NCI-H1048 (cell line): ENCODE data around the gene ORC4.

Source experiments
- DNase-seq: peaks from one replicate; lab custom pipeline; 2025; lab: John Stamatoyannopoulos, UW

The ORC4 gene

DNA sequence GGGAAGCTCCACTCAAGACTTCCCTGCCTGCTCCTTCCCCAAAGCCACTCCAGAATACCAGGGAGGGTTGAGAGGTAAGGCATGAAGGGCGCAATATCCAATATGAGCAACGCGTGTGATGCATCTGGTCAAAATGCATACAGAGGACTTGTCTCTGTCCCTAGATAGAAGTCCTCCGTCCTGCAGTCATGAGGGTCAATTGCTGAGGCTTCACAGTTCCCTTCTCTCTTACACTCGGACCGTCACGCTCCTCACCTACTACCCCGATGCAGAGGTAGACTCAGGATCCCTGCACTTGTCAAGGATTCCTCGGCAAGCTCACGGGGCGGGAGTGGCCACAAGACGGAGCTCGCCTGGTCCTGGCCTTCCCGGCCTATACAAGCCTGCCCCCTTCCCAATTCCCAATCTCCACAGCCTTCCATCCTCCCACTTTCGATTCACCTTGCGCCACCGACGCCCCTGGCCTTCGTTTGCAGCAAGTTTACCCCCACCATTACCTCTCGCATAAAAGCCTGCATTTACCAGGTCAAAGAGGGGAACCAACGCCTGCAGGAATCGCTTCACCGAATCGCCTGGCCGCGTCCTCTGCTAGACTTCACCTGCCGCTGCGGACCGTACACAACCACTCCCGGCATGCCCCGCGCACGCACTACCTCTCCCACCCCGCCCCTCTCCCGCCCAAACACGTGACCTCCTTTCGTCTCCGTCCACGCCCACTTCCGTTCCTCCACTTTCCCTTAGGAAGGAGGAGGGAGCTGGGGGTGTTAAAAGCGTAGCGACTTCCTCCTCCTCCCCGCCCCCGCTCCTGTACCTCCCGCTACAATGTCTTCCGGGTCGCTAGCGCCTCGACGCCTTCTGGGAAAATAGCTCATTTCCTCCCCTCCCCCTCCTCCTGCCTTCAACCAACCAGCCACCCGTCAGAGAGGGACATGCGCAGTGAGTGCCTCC is at the start of gene ORC4:
Gene ORC4 (minus strand): TSS at position 627 of the 948 bp plus-strand sequence. CDS start 44,779 bp downstream, outside the sequence.
- DNase-seq = peak; percentile 99

DNA sequence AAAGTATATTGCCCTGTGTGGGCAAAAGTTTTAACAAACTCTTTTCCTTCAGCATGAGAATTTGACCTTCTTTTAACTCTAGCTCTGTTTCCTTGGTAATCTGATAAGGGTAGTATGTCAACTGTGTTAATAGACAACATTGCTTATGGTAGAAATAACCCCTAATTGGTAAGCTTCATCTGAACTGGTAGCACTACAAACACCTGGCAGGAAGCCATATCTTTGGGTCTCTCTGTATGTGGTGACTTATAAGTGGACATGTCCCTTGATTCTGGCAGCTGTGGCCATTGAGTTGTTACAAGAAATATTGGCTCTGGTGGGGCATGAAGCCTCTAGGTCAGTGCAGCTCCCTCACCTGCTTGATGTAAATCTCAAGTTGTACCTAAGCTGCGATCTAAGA is 47.3 kb upstream of the ORC4 start:
- no peak for DNase-seq

- no peak for DNase-seq
Observed at GRCh38 chr2:148065936-148066335, 45.4 kb upstream of the ORC4 start.

- DNase-seq = no peak
Observed at GRCh38 chr2:148063633-148064032, 43.1 kb upstream of the ORC4 start.

- no peak for DNase-seq
Observed at GRCh38 chr2:148058641-148059040, 38.1 kb upstream of the ORC4 start.

- DNase-seq = no peak
Observed at GRCh38 chr2:148052687-148053086, 32.1 kb upstream of the ORC4 start.

DNA sequence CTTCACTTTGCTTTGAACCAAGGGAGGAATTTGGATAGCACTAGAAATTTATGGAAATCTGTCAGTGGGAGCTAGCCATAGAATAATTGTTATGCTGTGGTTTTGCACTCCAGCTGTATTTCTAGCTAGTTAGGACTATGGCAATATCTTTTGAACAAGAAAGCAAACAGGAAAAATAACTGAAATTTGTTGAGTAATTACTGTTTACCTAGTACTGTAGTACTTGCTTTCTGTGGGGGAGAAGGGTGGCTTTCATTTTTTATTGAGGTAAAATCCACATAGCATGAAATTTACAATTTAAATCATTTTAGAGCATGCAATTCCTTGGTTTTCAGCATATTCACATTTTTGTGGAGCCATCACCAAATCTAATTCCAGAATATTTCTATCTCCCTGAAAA is 28.7 kb upstream of the ORC4 start:
- no peak for DNase-seq

GRCh38 chr2:148048475-148049221 is 28.1 kb upstream of the ORC4 start:
- no peak for DNase-seq

- DNase-seq = no peak
Observed at GRCh38 chr2:148046802-148047201, 26.3 kb upstream of the ORC4 start.

- DNase-seq = no peak
Observed at GRCh38 chr2:148044322-148044721, 23.8 kb upstream of the ORC4 start.

DNA sequence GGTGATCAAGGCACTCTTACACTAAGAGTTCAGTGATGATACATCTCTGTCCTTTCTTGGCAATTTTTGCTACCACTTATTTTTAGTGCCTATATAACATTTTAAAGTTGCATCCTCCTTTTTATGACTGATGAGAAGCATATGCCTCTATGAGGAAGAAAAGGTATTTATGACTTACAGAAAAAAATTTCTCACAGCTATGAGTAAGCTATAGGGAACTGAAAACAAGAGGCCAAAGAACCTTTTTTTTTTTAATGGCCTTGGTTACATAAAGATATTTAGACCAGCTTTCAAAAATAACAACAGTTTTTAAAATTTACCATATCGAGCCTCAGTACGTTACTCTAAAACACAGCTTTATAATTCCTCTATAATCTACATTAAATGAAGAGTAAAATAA is 21.7 kb upstream of the ORC4 start:
- no peak for DNase-seq

- no peak for DNase-seq
Observed at GRCh38 chr2:148039783-148040182, 19.2 kb upstream of the ORC4 start.

DNA sequence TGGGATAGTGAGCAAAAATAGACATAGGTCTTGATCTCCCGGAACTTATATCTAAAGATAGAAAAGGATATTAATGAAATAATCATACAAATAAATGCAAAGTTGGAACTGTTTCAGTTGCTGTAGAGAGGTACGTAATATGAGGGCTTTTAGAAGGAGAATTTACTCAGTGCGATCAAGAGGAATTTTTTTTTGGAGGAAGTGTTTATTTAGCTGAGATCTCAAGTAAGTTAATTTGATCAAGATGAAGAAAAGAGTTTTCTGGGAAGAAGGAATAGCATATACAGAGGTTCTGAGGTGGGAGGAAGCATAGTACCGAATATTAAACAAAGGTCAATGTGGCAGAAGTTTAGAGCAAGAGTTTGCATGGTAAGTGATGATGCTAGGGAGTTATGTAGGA is 11.7 kb upstream of the ORC4 start:
- DNase-seq = no peak

GRCh38 chr2:148031152-148031551 is 10.6 kb upstream of the ORC4 start:
- no peak for DNase-seq

DNA sequence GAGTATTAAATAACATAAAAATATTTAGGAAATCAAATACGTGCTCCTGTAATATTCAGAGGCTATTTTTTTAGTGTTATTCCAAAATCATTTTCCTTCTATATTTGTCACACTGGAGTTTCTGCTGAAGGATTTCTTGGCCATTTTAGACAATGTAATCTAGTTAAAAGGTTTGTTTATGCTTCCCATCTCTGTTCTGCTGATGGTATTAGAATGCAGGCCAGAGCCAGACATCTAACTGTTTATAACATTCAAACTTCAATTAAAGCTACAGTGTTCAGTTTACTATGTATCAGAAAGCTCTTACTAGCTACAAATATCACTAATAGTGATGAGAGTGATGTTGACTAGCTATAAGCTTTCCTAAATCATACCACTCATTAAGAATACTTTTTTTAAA is 8.2 kb upstream of the ORC4 start:
- no peak for DNase-seq

GRCh38 chr2:148027822-148028221 is 7.3 kb upstream of the ORC4 start:
- DNase-seq = no peak

DNA sequence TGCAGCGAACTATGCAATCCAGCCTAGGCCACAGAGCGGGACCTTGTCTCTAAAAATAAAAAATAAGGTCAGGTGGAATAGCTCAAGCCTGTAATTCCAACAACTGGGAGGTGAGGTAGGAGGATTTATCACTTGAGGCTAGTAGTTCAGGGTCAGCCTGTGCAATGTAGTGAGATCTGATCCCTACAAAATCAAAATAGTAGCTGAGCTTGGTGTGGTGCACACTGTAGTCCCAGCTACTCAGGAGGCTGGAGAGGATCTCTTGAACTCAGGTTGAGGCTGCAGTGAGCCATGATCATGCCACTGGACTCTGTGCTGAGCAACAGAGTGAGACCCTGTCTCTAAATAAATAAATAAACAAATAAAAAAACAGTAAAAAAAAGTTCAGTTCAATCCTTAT is 6.0 kb upstream of the ORC4 start:
- no peak for DNase-seq

DNA sequence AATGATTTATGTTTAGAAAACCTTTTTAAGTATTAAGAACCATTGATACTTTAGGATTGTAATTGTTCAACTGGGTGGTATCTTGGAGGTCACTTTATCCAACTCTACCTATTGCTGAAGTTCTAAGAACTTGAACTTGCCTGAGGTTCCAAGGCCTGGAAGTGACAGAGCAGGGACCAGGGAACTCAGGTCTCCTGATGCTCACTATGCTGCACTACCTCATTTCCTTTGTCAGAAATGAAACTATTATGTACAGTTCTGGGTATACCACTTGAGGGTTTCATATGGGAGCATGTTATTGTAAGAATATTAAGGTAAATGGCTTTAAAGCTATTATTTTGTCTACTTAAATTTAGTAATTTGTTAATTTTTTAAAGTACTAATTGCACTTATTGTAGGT is 3.3 kb upstream of the ORC4 start:
- DNase-seq = no peak

DNA sequence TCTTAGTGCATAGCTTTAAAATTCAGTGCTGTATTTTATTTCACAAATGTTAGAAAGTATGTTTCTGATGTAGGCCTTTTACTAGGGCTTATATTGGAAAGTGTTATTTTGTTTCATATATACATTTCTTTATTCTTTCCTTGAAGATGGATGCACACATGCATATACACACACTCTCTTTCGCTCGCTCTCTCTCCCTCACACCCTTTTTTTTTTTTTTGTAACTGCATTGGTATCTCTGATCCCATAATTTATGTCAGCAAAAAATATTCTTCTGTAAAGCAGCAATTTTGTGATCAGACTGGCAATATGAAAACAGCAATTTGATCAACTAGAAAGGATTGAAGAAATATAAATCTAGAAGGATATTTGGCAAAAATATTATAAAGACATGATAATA is 2.3 kb upstream of the ORC4 start:
- no peak for DNase-seq

DNA sequence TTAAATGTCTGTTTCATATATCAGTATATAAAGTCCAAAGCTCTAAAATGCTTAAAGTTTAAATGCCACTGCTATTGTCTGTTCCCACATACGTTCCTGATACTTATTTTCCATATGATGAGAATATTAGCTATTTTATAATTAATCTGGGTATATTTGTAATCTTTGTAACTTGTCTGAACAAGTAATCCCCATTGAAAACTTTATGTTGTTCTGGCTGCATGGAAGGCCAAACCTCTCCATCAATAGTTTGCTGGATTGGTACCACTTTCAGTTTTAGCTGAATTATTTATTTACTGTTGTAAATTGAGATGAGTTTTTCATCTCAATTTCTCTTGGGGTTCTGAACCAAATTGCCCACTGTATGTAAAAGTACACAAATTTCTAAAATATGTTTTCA is 1.8 kb upstream of the ORC4 start:
- DNase-seq = no peak

- no peak for DNase-seq
Observed at GRCh38 chr2:148021886-148022285, 1.3 kb upstream of the ORC4 start.

DNA sequence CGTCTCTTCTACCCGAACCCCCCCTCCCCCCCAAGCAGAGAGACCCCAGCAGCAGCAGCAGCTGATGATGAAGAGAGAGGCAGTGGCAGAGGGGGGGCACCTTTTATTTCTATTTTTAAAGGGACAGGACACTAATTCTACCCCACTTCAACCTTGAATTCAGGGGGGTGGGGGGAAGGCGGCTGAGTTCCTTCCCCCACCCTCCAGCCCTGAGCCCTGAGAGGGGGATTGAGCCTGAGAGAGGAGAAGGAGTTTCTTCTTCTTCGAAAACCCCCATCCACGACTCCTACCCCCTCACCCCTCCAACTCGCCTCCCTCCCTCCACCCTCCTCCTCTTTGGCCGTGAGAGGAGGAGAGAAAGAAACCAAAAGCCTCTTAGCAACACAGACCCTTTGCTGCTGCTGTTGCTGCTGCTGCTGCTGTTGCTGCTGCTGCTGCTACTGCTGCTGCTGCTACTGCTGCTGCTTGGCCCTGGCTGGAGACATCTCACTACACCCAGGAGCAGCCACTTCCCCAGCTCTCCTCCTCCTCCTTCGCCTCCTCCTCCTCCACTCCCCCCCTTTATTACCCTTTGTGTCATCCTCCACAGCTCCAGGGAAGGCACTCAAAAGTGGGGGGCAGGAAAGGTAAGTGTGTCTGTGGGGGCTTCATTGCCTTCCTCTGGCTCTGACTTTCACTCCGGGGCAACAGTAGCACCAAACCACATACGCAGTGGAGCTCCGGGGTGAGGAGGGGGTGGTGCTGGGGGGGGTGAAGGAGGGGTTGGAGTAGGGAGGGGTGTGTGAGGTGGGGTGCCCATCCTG is 723 bp upstream of the ORC4 start, which contains the start of gene MBD5:
Gene MBD5 (plus strand): TSS at position 33 of the 803 bp plus-strand sequence.
- DNase-seq = peak; percentile 4
